ENCODE results near the gene C5orf15.

The C5orf15 gene

DNA sequence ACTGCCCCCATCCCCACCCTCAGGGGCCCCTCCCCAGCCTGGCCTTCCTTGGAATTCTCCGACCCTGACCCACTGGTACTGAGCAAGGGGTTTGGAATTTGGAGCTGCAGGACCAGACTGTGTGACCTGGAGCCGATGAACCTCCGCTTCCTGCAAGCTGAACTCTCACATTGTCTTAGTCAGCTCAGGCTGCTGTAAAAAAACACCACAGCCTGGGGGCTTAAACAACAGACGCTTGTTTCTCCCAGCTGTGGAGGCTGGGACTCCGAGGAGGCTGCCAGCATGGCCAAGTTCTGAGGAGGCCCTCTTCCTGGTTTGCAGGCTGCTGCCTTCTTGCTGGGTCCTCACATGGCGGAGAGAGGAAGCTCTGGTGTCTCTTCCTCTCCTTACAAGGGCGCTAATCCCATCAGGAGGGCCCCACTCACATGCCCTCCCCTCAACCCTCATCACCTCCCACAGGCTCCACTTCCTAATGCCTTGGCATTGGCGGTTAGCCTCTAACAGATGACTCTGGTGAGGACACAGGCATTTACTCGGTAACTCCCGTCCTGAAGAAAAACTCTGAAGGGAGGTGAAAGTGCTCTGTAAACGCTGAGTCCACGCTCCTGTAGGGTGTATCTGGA lies 42.4 kb downstream of the C5orf15 start:
- DNase-seq = no peak

DNA sequence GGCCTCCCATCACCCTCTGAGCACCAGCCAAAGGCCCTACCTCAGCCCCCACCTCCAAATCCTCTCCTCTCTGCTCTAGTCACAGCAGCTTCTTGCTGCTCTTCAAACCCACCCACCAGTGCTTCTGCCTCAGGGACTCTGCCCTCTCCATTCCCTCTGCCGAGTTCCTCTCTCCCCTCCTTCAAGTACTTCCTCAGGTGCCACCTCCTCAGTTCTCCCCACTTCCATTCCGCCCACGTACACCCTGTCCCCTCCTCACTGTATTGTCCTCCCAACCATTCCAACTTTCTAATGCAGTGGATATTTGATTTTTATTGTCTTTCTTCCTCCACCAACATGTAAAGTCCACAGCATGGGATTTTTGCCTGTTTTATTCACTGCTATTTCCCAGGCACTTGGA lies 43.2 kb downstream of the C5orf15 start:
- DNase-seq = no peak

- peak in 7 of 56 donors; percentile 6 to 43 (median 14) for DNase-seq
Observed at GRCh38 chr5:133924221-133924920, 44.1 kb downstream of the C5orf15 start.

DNA sequence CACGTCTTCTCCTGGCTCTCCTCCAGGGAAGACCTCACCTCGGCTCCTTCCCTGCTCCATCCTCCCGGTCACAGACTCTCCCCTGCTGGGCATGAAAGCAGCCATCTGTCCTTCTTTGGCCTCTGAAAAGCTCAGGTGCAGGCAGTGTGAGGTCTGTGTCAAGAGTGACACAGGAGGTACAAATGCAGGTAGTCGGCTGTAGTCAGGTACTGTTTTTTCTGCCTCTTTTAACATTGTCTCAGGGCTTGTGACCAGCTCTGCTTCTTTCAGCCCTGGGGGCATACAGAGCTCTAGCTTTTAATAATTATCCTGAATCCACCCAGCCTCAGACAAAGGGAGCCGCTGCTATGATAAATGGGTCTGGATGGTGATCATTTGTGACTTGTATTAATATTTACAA lies 46.4 kb downstream of the C5orf15 start:
- DNase-seq = no peak

DNA sequence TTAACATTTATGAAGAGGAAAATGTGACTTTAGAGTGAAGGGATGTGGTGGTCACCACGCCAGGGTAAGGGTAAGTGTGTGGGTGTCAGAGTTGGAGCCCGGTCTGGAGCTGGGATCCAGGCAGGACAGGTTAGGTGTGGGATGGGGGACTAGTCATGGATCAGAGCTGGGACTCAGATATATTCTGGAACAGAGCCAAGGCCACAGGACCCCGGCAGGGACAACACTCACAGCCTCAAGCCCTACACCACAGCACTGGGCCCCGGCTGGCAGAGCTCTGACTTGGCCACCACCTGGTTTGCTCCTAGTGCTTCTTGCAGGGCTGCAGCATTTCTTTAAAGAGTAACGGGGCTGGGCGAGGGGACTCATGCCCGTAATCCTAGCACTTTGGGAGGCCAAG lies 47.4 kb downstream of the C5orf15 start:
- DNase-seq = no peak

GRCh38 chr5:133919148-133920136 lies 49.0 kb downstream of the C5orf15 start:
- DNase-seq = no peak

- no peak for DNase-seq
Observed at GRCh38 chr5:133918731-133919130, 49.7 kb downstream of the C5orf15 start.

DNA sequence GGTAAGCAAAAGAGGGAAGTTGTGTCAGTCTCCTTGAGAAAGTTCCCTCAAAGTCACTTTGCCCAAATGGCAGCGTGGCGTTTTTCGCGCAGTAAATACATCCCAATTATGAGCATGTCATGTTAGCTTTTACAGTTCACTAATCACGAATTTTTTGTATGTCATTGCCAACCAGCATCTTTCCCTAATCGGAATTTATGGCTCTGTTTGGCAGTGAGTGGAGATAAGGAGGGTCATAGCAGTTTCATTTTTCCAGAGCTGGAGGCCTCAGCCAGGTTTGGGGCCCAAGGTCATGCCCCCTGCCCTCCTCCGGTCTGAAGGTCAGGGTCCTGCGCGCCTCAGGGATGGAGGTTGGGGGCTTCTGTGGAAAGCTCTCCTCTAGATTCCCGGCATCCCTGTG lies 50.1 kb downstream of the C5orf15 start:
- no peak for DNase-seq

- no peak for DNase-seq
Observed at GRCh38 chr5:133917785-133918184, 50.6 kb downstream of the C5orf15 start.

DNA sequence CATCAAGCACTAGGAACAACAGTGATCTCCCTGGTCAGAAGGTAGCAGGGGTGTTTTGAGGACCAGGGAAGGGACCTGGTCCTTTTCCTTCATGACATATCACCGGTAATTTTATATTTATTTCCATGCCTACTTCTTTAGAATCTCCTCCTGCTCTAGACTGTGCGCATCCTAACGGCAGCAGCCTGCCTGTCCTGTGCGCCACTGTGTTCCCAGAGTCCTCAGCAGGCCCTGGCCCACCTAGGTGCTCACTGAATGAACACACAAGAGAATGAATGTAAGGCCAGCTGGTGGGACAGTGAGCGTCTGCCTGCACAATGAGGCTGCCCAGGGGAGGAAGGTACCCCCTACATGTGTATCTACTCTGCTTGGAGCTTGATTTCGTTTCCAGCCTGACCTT lies 51.5 kb downstream of the C5orf15 start:
- DNase-seq = no peak

DNA sequence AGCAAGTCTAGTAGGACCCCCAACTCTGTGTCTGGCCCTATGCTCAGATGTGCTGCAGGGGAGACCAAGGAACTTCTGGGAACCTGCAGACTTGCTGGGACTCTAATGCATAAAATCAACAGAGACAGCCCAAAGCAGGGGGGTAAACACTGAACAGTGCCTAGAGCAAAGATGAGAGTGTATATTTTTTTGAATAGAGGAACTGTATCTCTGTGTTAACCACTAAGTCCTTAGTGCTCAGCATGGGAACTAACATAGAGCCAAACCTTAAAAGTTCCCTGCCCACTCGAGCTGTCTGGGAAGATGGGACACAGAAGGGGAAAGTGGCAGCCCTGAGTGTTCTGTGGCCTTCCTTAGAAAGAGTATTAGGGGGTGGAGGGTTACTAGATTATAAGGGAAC lies 51.9 kb downstream of the C5orf15 start:
- DNase-seq = no peak

DNA sequence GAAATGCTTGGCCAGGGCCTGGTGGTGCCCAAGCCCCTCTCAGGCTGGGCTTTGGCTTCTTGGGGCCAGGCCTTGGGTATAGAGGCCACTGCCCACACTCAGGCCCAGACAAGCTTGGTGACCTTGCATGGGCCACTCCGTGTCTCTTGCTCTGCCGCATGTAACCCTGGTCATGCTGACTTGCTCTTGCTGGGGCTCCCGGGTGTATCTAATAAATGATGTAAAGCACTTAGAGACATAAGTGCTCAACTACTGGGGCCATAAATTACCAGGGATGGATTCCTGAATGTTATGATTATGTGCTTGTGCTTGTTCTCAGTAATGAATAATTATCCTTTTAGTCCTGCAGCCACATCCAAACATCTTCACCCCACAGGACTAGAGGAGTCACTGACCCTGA lies 54.0 kb downstream of the C5orf15 start:
- DNase-seq = no peak

DNA sequence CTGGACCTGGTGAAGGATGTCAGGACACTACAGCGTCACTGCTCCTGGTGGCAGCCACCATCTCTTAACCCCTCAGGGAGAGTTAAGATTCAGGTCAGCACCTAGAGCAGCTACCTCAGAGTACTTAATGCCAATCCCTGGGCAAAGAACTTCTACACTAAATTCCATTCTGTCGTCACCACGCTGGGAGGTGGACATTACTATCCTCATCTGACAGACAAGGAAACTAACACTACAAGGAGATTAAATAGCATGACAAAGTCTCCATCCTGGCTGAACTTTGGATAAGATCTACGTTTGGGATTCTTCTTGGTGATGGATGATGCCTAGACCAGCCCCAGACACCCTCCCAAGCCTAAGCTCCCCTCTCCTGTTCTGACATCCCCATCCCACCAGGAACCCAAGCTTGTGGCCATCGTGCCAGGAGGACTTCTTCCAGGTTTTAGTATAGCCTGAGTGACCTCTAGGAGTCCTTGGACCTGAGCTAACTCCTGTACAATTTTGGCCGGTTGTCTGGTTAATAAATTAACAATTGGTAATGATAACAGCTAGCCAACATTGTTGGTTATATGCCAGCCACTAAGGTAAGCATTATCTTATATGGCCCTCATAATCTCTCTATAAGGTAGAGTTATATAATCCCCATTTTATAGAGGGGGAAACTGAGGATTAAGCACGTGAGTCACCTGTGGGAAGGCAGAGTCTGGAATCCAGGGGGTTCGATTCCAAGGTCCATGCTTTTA lies 54.8 kb downstream of the C5orf15 start:
- DNase-seq = no peak

DNA sequence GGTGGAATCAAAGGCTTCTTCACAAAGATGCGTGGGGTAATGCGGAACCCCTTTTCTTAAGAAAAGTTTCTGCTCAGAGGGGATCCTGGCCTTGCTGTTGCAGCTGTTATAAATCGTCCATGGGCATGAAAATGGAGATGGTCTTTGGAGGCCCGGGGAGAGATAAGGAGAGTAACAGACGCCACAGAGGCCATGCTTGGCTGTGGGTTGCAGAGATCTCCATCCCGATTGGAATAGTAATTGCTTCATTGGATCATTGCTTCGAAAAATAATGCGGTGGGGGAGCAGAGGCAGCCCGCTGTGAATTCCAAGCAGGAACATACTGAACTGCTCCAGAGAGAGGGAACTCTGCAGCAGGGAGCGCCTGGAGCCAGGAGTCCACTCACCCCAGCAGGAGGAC lies 55.5 kb downstream of the C5orf15 start:
- no peak for DNase-seq

GRCh38 chr5:133910571-133910970 lies 57.9 kb downstream of the C5orf15 start:
- DNase-seq = peak in 1 of 56 donors; percentile 17

DNA sequence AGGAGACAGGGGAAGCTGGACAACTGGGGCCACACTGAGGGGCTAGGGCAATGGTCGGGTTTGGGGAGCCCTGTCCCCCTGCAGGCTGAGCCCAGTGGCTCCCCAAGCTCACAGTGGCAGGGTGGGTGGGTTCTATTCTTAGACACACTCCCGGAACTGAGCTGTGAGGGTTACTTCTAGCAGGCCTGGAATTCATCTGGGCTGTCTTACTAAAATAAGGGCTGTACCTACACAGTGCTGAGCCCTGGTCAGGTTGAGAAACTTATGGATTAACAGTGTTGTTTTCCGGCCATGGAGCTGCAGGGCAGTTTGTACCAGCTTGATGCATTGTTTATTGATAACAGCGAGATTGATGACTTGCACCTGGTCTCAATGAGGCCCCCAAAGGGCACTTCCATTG lies 58.8 kb downstream of the C5orf15 start:
- DNase-seq = no peak

GRCh38 chr5:133907075-133907474 lies 61.4 kb downstream of the C5orf15 start:
- peak in 27 of 56 donors; percentile 3 to 64 (median 17) for DNase-seq

GRCh38 chr5:133906303-133906702 lies 62.1 kb downstream of the C5orf15 start:
- no peak for DNase-seq
